Esophagus squamous epithelium (tissue), 5 donors: ENCODE measurements around the gene PRMT1. TPM values are rescaled to one million over a fixed set of nuclear protein-coding genes. Genes with fewer than 3 reads are reported as not detected.

Experiments used
- DNase-seq: peaks from one replicate; lab custom pipeline; 2025; lab: John Stamatoyannopoulos, UW
- H3K27ac ChIP-seq, 4 donors: fragments of 200-600 bp; sonication (generic); one replicate each; pipeline ENCODE4 v1.5.1; 2016 to 2019; ENCODE audit warnings: mild to moderate bottlenecking in 1 of 4
- H3K27me3 ChIP-seq, 4 donors: fragments of 200-600 bp; sonication (generic); 1 replicate in 3 of 4; 2 replicates in 1 of 4; pipeline versions ENCODE4 v1.5.1 to v1.6.0; 2017 to 2021; ENCODE audit warnings: antibody characterized with exemption in 1 of 4
- H3K36me3 ChIP-seq, 3 donors: fragments of 200-600 bp; sonication (generic); one replicate each; pipeline ENCODE4 v1.5.1; 2016 to 2019
- H3K4me1 ChIP-seq, 3 donors: fragments of 200-600 bp; sonication (generic); one replicate each; pipeline ENCODE4 v1.5.1; 2017 to 2019
- H3K4me3 ChIP-seq, 4 donors: fragments of 200-600 bp; sonication (generic); 1 replicate in 3 of 4; 2 replicates in 1 of 4; pipeline ENCODE4 v1.5.1; 2016 to 2019; ENCODE audit warnings: mild to moderate bottlenecking in 2 of 4, moderate library complexity in 1 of 4
- H3K9me3 ChIP-seq, 3 donors: fragments of 200-600 bp; sonication (generic); one replicate each; pipeline ENCODE4 v1.5.1; 2016 to 2019
- POLR2A ChIP-seq, 4 donors: fragments of 450-650 bp; IDR thresholded peaks; one replicate each; pipeline ENCODE4 v1.6.1; 2017; ENCODE audit warnings: antibody characterized with exemption in 4 of 4, mild to moderate bottlenecking in 4 of 4, moderate library complexity in 3 of 4
- WGBS, 2 donors: methylation state at CpG; one replicate each; pipeline ENCODE4 v1.1.5; 2018; 5-methylcytosine and 5-hydroxymethylcytosine counted together
- intact Hi-C: fragments of 100-400 bp; cut with DNase I; formaldehyde crosslinking; loops from one replicate; pipeline ENCODE4 v1.15.0; 2022
- total RNA-seq, 4 donors: library from RNA; depleted of rRNA; stranded (reverse); fragments of >200 nt; gene quantifications; one replicate each; pipeline ENCODE4 v1.1.0, GENCODE V29; 2016
- TF ChIP-seq, protein P1 (sequence below), 6 experiments: fragments of 450-650 bp in 4 of 6; fragments of 200-600 bp in 2 of 6; sonication (generic) in 2 of 6; IDR thresholded peaks; one replicate each; pipeline ENCODE4 v1.5.1; 2016 to 2019; ENCODE audit warnings: antibody characterized with exemption in 6 of 6, mild to moderate bottlenecking in 4 of 6, moderate library complexity in 4 of 6
- donor health status: DM: yes; HTN: yes; CAD: no.

The PRMT1 gene
- total RNA-seq, 4 donors from 2014 or later: 86.1 to 206 (median 182) TPM

DNA sequence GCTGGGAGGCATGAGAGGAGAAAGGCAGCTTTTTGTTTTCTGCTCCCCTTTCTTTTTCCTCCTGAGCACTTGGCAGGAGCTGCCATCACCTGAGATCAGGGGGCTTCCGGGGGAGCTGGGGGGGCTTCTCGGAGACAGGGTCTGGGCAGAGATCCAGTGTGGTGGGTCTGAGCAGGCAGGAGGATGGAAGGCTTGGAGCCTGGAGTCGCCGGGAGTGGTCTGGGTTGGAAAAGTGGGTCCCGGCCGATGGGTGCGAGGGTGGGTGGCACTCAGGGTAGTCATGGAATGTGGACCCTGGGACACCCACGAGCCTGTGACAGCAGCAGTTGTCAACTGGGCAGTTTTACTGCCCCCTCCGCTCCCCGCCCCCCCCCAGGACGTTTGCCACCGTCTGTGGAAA is 10.1 kb downstream of the PRMT1 start:
- Histone ChIP-seq H3K27me3 (peaks cover 0 to 30% (median 0%) of the 10 kb centered on the region in 4 donors), H3K4me1 (peaks cover 16 to 57% (median 29%) of the 10 kb centered on the region in 3 donors), H3K4me3 (peak overlapping the region in 1 of 4 donors; percentile 5), H3K36me3 (peaks cover 19 to 68% (median 32%) of the 10 kb centered on the region in 3 donors), H3K9me3 (no peaks in the 10 kb centered on the region), H3K27ac (peak overlapping the region in 3 of 4 donors; percentile 21 to 80 (median 28))
- DNase-seq: no peak
- WGBS, 2 donors: 74% methylated on average over 3 of the region's 12 CpGs; no CpG with 5 or more reads in 1 of the 2 donors
- intact Hi-C loops: no loop called here
- TF ChIP-seq, protein P1, sequence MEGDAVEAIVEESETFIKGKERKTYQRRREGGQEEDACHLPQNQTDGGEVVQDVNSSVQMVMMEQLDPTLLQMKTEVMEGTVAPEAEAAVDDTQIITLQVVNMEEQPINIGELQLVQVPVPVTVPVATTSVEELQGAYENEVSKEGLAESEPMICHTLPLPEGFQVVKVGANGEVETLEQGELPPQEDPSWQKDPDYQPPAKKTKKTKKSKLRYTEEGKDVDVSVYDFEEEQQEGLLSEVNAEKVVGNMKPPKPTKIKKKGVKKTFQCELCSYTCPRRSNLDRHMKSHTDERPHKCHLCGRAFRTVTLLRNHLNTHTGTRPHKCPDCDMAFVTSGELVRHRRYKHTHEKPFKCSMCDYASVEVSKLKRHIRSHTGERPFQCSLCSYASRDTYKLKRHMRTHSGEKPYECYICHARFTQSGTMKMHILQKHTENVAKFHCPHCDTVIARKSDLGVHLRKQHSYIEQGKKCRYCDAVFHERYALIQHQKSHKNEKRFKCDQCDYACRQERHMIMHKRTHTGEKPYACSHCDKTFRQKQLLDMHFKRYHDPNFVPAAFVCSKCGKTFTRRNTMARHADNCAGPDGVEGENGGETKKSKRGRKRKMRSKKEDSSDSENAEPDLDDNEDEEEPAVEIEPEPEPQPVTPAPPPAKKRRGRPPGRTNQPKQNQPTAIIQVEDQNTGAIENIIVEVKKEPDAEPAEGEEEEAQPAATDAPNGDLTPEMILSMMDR (IDR thresholded peaks at IDR 0.05): no peak
- TF ChIP-seq POLR2A (IDR thresholded peaks at IDR 0.05): no peak

GRCh38 chr19:49687566-49688316 is 10.7 kb downstream of the PRMT1 start:
- peak overlapping the region in 3 of 4 donors; percentile 35 to 80 (median 55) for H3K27ac ChIP-seq
- H3K4me1 ChIP-seq: peaks cover 16 to 57% (median 29%) of the 10 kb centered on the region in 3 donors
- TF ChIP-seq, protein P1 (IDR thresholded peaks at IDR 0.05): no peak
- no peak for TF ChIP-seq POLR2A (IDR thresholded peaks at IDR 0.05)
- peak overlapping the region in 3 of 4 donors; percentile 14 to 70 (median 29) for H3K4me3 ChIP-seq
- DNase-seq: no peak
- peaks cover 0 to 35% (median 0%) of the 10 kb centered on the region in 4 donors for H3K27me3 ChIP-seq
- intact Hi-C loops: no loop called here
- H3K36me3 ChIP-seq: peaks cover 17 to 62% (median 26%) of the 10 kb centered on the region in 3 donors
- H3K9me3 ChIP-seq: no peaks in the 10 kb centered on the region
- 45 to 54% methylated on average over 6 to 8 of the region's 26 CpGs for WGBS, 2 donors

DNA sequence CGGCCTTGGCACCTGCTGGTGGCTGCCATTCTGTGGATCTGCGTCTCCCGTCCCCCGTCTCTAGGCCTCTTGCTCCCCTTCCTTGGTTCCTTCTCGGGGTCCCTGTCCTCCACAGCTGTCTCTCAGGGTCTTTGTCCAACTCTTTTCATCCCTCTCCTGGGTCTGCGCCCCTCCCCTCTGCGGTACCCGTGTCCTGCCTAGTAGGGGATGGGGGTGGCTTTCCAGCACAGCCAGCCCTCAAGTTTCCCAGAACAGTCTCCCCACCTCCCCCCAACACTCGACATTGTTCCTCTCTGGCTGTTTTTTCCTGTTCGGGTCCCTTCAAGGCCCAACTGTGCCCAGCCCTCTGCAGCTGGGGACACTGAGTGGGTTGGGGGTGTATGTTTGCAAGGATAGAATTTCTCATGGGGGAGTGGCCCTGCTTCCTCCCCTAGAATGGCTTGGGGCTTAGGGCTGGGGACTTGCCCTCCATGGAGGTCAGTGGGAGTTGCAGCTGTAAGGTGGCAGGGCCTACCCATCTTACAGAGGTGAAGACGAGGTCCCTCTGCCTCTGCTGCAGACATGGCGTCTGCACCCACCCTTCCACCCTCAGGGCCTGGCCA is 11.6 kb downstream of the PRMT1 start:
- 66 to 69% methylated on average over 11 to 12 of the region's 12 CpGs for WGBS, 2 donors
- Histone ChIP-seq H3K4me1 (peaks cover 16 to 57% (median 29%) of the 10 kb centered on the region in 3 donors), H3K27me3 (peaks cover 0 to 35% (median 0%) of the 10 kb centered on the region in 4 donors), H3K27ac (peak overlapping the region in 3 of 4 donors; percentile 49 to 80 (median 64)), H3K4me3 (peak overlapping the region in 3 of 4 donors; percentile 51 to 70 (median 53)), H3K9me3 (no peaks in the 10 kb centered on the region), H3K36me3 (peaks cover 16 to 53% (median 20%) of the 10 kb centered on the region in 3 donors)
- TF ChIP-seq, protein P1 (IDR thresholded peaks at IDR 0.05): no peak
- intact Hi-C loops: no loop called here
- DNase-seq: no peak

GRCh38 chr19:49689133-49690078 is 12.3 kb downstream of the PRMT1 start, which contains the start of gene ADM5:
Gene ADM5 (plus strand): TSS chr19:49689594. CDS start chr19:49689838, 244 bp downstream.
- TF ChIP-seq, protein P1 (IDR thresholded peaks at IDR 0.05): peak in 4 of 6 experiments; percentile 40 to 68 (median 49)
- TF ChIP-seq POLR2A (IDR thresholded peaks at IDR 0.05): no peak
- peaks cover 16 to 57% (median 29%) of the 10 kb centered on the region in 3 donors for H3K4me1 ChIP-seq
- peak within 1 kb of the TSS; percentile 61 to 80 (median 72) for H3K27ac ChIP-seq
- no peak for DNase-seq
- peaks cover 0 to 35% (median 0%) of the 10 kb centered on the region in 4 donors for H3K27me3 ChIP-seq
- H3K36me3 ChIP-seq: peaks cover 12 to 45% (median 13%) of the 10 kb centered on the region in 3 donors
- 12 to 56% methylated on average over 15 to 16 of the region's 54 CpGs for WGBS, 2 donors
- intact Hi-C loops: no loop called here
- peak within 1 kb of the TSS; percentile 29 to 70 (median 52) for H3K4me3 ChIP-seq
- H3K9me3 ChIP-seq: no peaks in the 10 kb centered on the region
